H1 (cell line): ENCODE results near the gene SSRP1. TPM values are rescaled to one million over a fixed set of nuclear protein-coding genes. Genes with fewer than 3 reads are reported as not detected.

Source experiments
- CTCF ChIA-PET: fragments of 300-600 bp; sonication (Branson Sonifier 250); formaldehyde crosslinking; loops from one replicate; lab custom pipeline; 2021; ENCODE audit not compliant: partially characterized antibody; lab: Charles Lee
- POLR2A ChIA-PET: fragments of 300-600 bp; sonication (Branson Sonifier 250); formaldehyde crosslinking; loops from one replicate; lab custom pipeline; 2021; ENCODE audit warnings: inconsistent platforms; ENCODE audit not compliant: partially characterized antibody; lab: Charles Lee
- DNase-seq, 2 experiments: peaks; one replicate each; pipeline versions ENCODE4 v3.0.0 to v3.0.0-alpha.2; 2010 to 2022; ENCODE audit warnings: low spot score in 2 of 2, low read depth in 1 of 2, mixed read lengths in 1 of 2
- FAIRE-seq: peaks from 2 replicates; lab custom pipeline; 2011; peaks lifted over from hg19 to GRCh38; lab: Jason Lieb, UNC
- H2AFZ ChIP-seq: 2 replicates; pipeline ENCODE4 v1.8.1; 2012; ENCODE audit warnings: low read length, inconsistent platforms
- H2AK5ac ChIP-seq: 2 replicates; pipeline ENCODE4 v1.6.1; 2013; ENCODE audit warnings: low read depth, low read length
- H2BK120ac ChIP-seq: replicated peaks from 2 replicates; pipeline ENCODE3; 2013; ENCODE audit warnings: low read depth, low read length, inconsistent platforms
- H2BK12ac ChIP-seq: 2 replicates; pipeline ENCODE4 v1.6.1; 2013; ENCODE audit warnings: low read depth, low read length
- H2BK15ac ChIP-seq: 2 replicates; pipeline ENCODE4 v1.6.1; 2013; ENCODE audit warnings: low read length
- H2BK20ac ChIP-seq: 2 replicates; pipeline ENCODE4 v1.6.1; 2013; ENCODE audit warnings: low read length
- H2BK5ac ChIP-seq: 2 replicates; pipeline ENCODE4 v1.6.1; 2013; ENCODE audit warnings: low read depth, low read length
- H3K14ac ChIP-seq: 2 replicates; pipeline ENCODE4 v1.6.1; 2013; ENCODE audit warnings: inconsistent platforms; ENCODE audit not compliant: insufficient read length
- H3K18ac ChIP-seq: 2 replicates; pipeline ENCODE4 v1.6.1; 2013; ENCODE audit warnings: low read length; ENCODE audit errors: extremely low read depth
- H3K23ac ChIP-seq: 2 replicates; pipeline ENCODE4 v1.6.1; 2013; ENCODE audit warnings: inconsistent platforms; ENCODE audit not compliant: insufficient read length
- H3K23me2 ChIP-seq: 2 replicates; pipeline ENCODE4 v1.6.1; 2013; ENCODE audit warnings: low read depth, low read length
- H3K27ac ChIP-seq: 2 replicates; pipeline ENCODE4 v1.6.1; 2011; ENCODE audit warnings: low read depth, low read length, inconsistent platforms
- H3K27me3 ChIP-seq, 4 experiments: replicated peaks in 1 of 4; 1 replicate in 1 of 4; 2 replicates in 3 of 4; pipeline versions ENCODE4 v1.6.1 to v1.8.1; 2011 to 2013; ENCODE audit warnings: low read length in 3 of 4, mild to moderate bottlenecking in 3 of 4, inconsistent platforms in 2 of 4, mixed read lengths in 2 of 4, moderate library complexity in 1 of 4; ENCODE audit not compliant: control insufficient read depth in 3 of 4, insufficient read depth in 3 of 4; ENCODE audit errors: extremely low read depth in 1 of 4
- H3K36me3 ChIP-seq, 4 experiments: 2 replicates each; pipeline versions ENCODE4 v1.6.1 to v1.8.1; 2011 to 2013; ENCODE audit warnings: mild to moderate bottlenecking in 4 of 4, low read length in 3 of 4, moderate library complexity in 2 of 4, control low read depth in 1 of 4, inconsistent platforms in 1 of 4; ENCODE audit not compliant: insufficient read depth in 4 of 4, control insufficient read depth in 2 of 4
- H3K4ac ChIP-seq: replicated peaks from 2 replicates; pipeline ENCODE3; 2013; ENCODE audit warnings: low read length, low read depth, mixed read lengths, inconsistent platforms; ENCODE audit not compliant: insufficient read length
- H3K4me1 ChIP-seq, 4 experiments: replicated peaks in 1 of 4; 1 replicate in 1 of 4; 2 replicates in 3 of 4; pipeline versions ENCODE4 v1.6.1 to v1.8.1; 2011 to 2013; ENCODE audit warnings: low read length in 3 of 4, inconsistent platforms in 2 of 4, mixed read lengths in 1 of 4; ENCODE audit not compliant: insufficient read depth in 4 of 4, control insufficient read depth in 3 of 4
- H3K4me2 ChIP-seq, 2 experiments: 2 replicates each; pipeline versions ENCODE4 v1.6.1 to v1.8.1; 2011 to 2013; ENCODE audit warnings: low read depth in 2 of 2, low read length in 2 of 2, control low read depth in 1 of 2, inconsistent platforms in 1 of 2, mild to moderate bottlenecking in 1 of 2; ENCODE audit not compliant: insufficient read depth in 1 of 2
- H3K4me3 ChIP-seq, 4 experiments: fragments of 200-600, 300-600 bp in 1 of 4; sonication (generic), shearing (Covaris generic), sonication (Bioruptor Twin) in 1 of 4; 2 replicates each; pipeline versions ENCODE4 v1.5.1 to v1.8.1; 2011 to 2016; ENCODE audit warnings: low read length in 4 of 4, low read depth in 3 of 4, control low read depth in 2 of 4, inconsistent platforms in 2 of 4, mild to moderate bottlenecking in 2 of 4, mixed read lengths in 1 of 4, moderate library complexity in 1 of 4; ENCODE audit not compliant: insufficient read depth in 2 of 4; ENCODE audit errors: extremely low read depth in 1 of 4
- H3K56ac ChIP-seq: replicated peaks from 2 replicates; pipeline ENCODE3; 2013; ENCODE audit warnings: low read depth, mild to moderate bottlenecking, mixed read lengths, low read length, inconsistent platforms; ENCODE audit not compliant: insufficient read length
- H3K79me1 ChIP-seq: 2 replicates; pipeline ENCODE4 v1.6.1; 2013; ENCODE audit warnings: low read depth, low read length, control low read depth
- H3K79me2 ChIP-seq, 2 experiments: 2 replicates each; pipeline versions ENCODE4 v1.6.1 to v1.8.1; 2012 to 2013; ENCODE audit warnings: low read length in 2 of 2, mild to moderate bottlenecking in 2 of 2, inconsistent platforms in 1 of 2; ENCODE audit not compliant: insufficient read depth in 2 of 2, control insufficient read depth in 1 of 2
- H3K9ac ChIP-seq, 4 experiments: replicated peaks in 1 of 4; 1 replicate in 1 of 4; 2 replicates in 3 of 4; pipeline versions ENCODE4 v1.6.1 to v1.8.1; 2011 to 2013; ENCODE audit warnings: low read depth in 3 of 4, low read length in 3 of 4, control low read depth in 2 of 4, mild to moderate bottlenecking in 2 of 4, moderate library complexity in 2 of 4, inconsistent platforms in 1 of 4; ENCODE audit errors: extremely low read depth in 1 of 4
- H3K9me3 ChIP-seq, 2 experiments: 2 replicates each; pipeline versions ENCODE4 v1.6.1 to v1.8.1; 2012 to 2013; ENCODE audit warnings: mild to moderate bottlenecking in 2 of 2, moderate library complexity in 2 of 2, control low read depth in 1 of 2, inconsistent platforms in 1 of 2, low read depth in 1 of 2, low read length in 1 of 2, mixed read lengths in 1 of 2; ENCODE audit not compliant: insufficient read depth in 2 of 2
- H4K20me1 ChIP-seq, 2 experiments: replicated peaks in 1 of 2; 2 replicates each; pipeline versions ENCODE3 to v1.8.1; 2011 to 2013; ENCODE audit warnings: inconsistent platforms in 2 of 2, low read length in 2 of 2, mild to moderate bottlenecking in 1 of 2; ENCODE audit not compliant: insufficient read depth in 2 of 2, control insufficient read depth in 1 of 2
- H4K5ac ChIP-seq: 2 replicates; pipeline ENCODE4 v1.6.1; 2013; ENCODE audit warnings: low read length, low read depth, mixed read lengths, inconsistent platforms; ENCODE audit not compliant: insufficient read length
- H4K8ac ChIP-seq: 2 replicates; pipeline ENCODE4 v1.8.0; 2013; ENCODE audit warnings: mild to moderate bottlenecking, moderate library complexity, low read length, inconsistent platforms; ENCODE audit not compliant: insufficient read depth; ENCODE audit errors: extremely low read depth
- H4K91ac ChIP-seq: replicated peaks from 2 replicates; pipeline ENCODE3; 2013; ENCODE audit warnings: low read length, mixed read lengths, inconsistent platforms; ENCODE audit not compliant: insufficient read length
- JUND ChIP-seq: IDR thresholded peaks from 2 replicates; pipeline ENCODE4 v1.6.1; 2011; ENCODE audit warnings: mild to moderate bottlenecking, improper control_type of control experiment, low read length
- WGBS, 2 experiments: shearing (Covaris generic) in 1 of 2; methylation state at CpG; one replicate each; pipeline versions ENCODE4 v1.1.6 to v1.1.7; 2013 to 2015; ENCODE audit warnings: low lambda C conversion rate in 2 of 2, mixed read lengths in 2 of 2, inconsistent platforms in 1 of 2, low coverage in 1 of 2, missing lambda C conversion rate in 1 of 2; ENCODE audit not compliant: insufficient replicate concordance in 2 of 2, insufficient coverage in 1 of 2, insufficient read length in 1 of 2; ENCODE audit errors: extremely low coverage in 1 of 2, missing lambda C conversion rate in 1 of 2; 5-methylcytosine and 5-hydroxymethylcytosine counted together
- polyA plus RNA-seq, 7 experiments: library from polyadenylated mRNA; depleted of rRNA in 3 of 7; stranded (reverse) in 5 of 7; unstranded in 2 of 7; fragments of >200 nt in 5 of 7; fragments of 200-250 nt in 2 of 7; gene quantifications; 1 replicate in 5 of 7; 2 replicates in 1 of 7; 4 replicates in 1 of 7; pipeline versions ENCODE4 v1.2.1 to v1.2.3, GENCODE V29; 2011 to 2013; ENCODE audit warnings: missing spikeins in 2 of 7, mixed read lengths in 2 of 7
- total RNA-seq: library from RNA; stranded (reverse); fragmentation: NEBNext Ultra II Directional; extraction: Animal tissue kit (Norgen Biotek cat#: 25700); gene quantifications from 2 replicates; pipeline ENCODE4 v1.2.1, GENCODE V29; 2021

The SSRP1 gene
- total and polyA plus RNA-seq, 2 of the 8 experiments (the other 6 are each of a cell fraction or from before 2014, with no cell fraction given), result 259 to 281 TPM

DNA sequence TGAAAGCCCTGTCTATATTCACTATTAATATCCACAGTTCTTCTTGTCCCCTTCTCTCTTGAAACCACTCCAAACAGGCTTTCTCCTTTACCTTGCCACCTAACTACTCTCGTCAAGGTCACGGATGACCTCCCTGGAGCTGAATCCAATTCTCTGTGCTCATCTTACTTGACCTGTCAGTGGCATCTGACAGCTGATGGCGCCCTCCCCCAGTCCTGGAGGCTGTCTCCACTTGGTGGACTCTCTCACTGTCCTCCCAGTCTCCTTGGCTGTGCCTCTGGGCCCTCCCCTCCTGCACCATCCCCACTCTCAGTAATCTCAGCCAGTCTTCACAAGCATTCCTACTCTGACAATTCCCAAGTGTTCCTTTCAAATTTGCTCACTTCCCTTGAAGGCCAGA is 19.7 kb downstream of the SSRP1 start:
- Histone ChIP-seq H3K27me3 (no peaks in the 10 kb centered on the region), H2BK5ac (peak overlapping the region; percentile 56; the same call in 1 of the 2 replicates), H3K4me1 (peaks cover 11 to 26% (median 20%) of the 10 kb centered on the region in 4 experiments), H2BK120ac (no peak overlapping the region), H4K20me1 (peaks cover 0 to 17% of the 10 kb centered on the region in 2 experiments), H3K4me3 (no peak overlapping the region), H3K27ac (no peak overlapping the region), H4K8ac (no peak overlapping the region), H2BK20ac (no peak overlapping the region), H3K23me2 (peaks cover under 1% of the 10 kb centered on the region; the same call in 1 of the 2 replicates), H3K4ac (no peak overlapping the region), H2BK12ac (no peak overlapping the region), H4K5ac (no peak overlapping the region), H4K91ac (no peak overlapping the region), H3K79me1 (peaks cover 15% of the 10 kb centered on the region), H3K14ac (no peak overlapping the region), H3K36me3 (peaks cover 18 to 81% (median 56%) of the 10 kb centered on the region in 4 experiments), H2AFZ (no peak overlapping the region), H3K56ac (no peak overlapping the region), H3K18ac (no peak overlapping the region; the same call in 1 of the 2 replicates), H3K9me3 (no peaks in the 10 kb centered on the region), H3K4me2 (peak overlapping the region in 1 of 2 experiments; percentile 16; a peak in 1 of 4 replicates), H3K79me2 (peaks cover 0 to 15% of the 10 kb centered on the region in 2 experiments; a peak in 2 of 4 replicates), H3K9ac (no peak overlapping the region), H2BK15ac (no peak overlapping the region), H3K23ac (no peak overlapping the region), H2AK5ac (no peak overlapping the region)
- 90% methylated on average over 3 of the region's 3 CpGs; no CpG with 5 or more reads in 1 of the 2 experiments for WGBS, 2 experiments
- ChIA-PET CTCF (interaction anchor here (1.1 kb wide), 1 partner anchor 15 kb away, joined by 3 read pairs; no protein-coding TSS in a partner anchor), POLR2A (interaction anchor here (0.9 to 45.7 kb wide), 6 partner anchors 8 to 324 kb away, joined by 3 to 1279 read pairs (median 4); partner anchors contain the start of genes P2RX3, SSRP1 and TNKS1BP1)
- TF ChIP-seq JUND, result no peak
- no peak for DNase-seq
- no peak for FAIRE-seq
